ENCODE measurements around the gene MRPL54.
"Not testable (repeated sequence)": the region's sequence is repeated elsewhere in the genome, so short reads cannot be mapped to it uniquely, and the experiment has no call there.

The MRPL54 gene

DNA sequence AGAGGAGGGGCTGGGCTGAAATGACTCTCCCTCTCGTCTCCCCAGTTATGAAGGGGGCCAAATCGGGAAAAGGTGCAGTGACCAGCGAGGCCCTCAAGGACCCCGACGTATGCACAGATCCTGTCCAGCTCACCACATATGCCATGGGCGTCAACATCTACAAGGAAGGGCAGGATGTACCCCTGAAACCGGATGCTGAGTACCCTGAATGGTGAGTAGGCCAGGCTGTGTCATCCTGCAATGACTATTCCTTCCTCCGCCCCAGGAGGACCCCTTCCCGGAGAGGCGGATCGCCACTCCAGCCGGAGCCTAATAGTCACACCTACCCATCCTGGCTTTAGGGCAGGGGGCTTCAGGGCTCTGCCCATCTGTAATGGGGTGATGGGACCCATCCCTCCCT is 2.6 kb downstream of the MRPL54 start:
- H3K4me3 ChIP-seq (ENCODE audit: low read length) = no peak overlapping the region
- H3K4me1 ChIP-seq (ENCODE audit: control insufficient read depth, insufficient read depth, low read length) = peaks cover 21% of the 10 kb centered on the region
- H3K9ac ChIP-seq (ENCODE audit: low read length) = no peak overlapping the region
- H3K27me3 ChIP-seq (ENCODE audit: control insufficient read depth, insufficient read depth, low read length) = no peaks in the 10 kb centered on the region
- peaks cover 5% of the 10 kb centered on the region for H3K36me3 ChIP-seq (ENCODE audit: control insufficient read depth, insufficient read depth, low read length)
- H3K9me3 ChIP-seq (ENCODE audit: control insufficient read depth, low read length) = no peaks in the 10 kb centered on the region

DNA sequence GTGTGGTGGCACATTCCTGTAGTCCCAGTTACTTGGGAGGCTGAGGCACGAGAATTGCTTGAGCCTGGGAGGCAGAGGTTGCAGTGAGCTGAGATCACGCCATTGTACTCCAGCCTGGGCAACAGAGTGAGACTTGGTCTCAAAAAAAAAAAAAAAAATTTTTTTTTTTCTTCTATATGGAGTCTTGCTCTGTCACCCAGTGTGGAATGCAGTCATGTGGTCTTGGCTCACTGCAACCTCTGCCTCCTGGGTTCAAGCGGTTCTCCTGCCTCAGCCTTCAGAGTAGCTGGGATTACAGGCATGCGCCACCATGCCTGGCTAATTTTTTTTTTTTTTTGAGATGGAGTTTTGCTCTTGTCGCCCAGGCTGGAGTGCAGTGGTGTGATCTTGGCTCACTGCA is 3.3 kb downstream of the MRPL54 start:
- H3K4me3 ChIP-seq (ENCODE audit: low read length); H3K9ac ChIP-seq (ENCODE audit: low read length); H3K36me3 ChIP-seq (ENCODE audit: control insufficient read depth, insufficient read depth, low read length); H3K27me3 ChIP-seq (ENCODE audit: control insufficient read depth, insufficient read depth, low read length); H3K9me3 ChIP-seq (ENCODE audit: control insufficient read depth, low read length): not testable (repeated sequence)
- H3K4me1 ChIP-seq (ENCODE audit: control insufficient read depth, insufficient read depth, low read length) = peaks cover 15% of the 10 kb centered on the region

DNA sequence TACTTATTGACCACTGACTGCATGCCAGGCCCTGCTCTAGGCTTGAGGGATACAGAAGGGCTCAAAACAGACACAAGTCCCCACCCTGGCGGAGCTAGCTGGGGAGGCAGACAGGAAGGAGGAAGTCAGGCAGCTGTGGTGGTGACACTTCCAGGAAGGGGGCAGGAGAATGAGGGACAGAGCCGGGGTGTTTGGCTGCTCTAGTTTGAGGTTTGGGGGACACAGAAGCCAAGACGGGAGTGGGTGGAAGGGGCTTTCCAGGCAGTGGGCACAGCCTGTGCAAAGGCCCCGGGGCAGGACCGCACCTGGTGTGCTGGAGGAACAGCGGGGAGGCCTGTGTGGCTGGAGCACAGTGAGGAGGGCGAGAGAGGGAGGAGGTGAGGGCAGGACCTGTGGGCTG is 4.0 kb downstream of the MRPL54 start:
- Histone ChIP-seq H3K36me3 (ENCODE audit: control insufficient read depth, insufficient read depth, low read length) (peaks cover 5% of the 10 kb centered on the region), H3K4me3 (ENCODE audit: low read length) (no peak overlapping the region), H3K27me3 (ENCODE audit: control insufficient read depth, insufficient read depth, low read length) (no peaks in the 10 kb centered on the region), H3K9me3 (ENCODE audit: control insufficient read depth, low read length) (no peaks in the 10 kb centered on the region), H3K9ac (ENCODE audit: low read length) (no peak overlapping the region), H3K4me1 (ENCODE audit: control insufficient read depth, insufficient read depth, low read length) (peaks cover 10% of the 10 kb centered on the region)

DNA sequence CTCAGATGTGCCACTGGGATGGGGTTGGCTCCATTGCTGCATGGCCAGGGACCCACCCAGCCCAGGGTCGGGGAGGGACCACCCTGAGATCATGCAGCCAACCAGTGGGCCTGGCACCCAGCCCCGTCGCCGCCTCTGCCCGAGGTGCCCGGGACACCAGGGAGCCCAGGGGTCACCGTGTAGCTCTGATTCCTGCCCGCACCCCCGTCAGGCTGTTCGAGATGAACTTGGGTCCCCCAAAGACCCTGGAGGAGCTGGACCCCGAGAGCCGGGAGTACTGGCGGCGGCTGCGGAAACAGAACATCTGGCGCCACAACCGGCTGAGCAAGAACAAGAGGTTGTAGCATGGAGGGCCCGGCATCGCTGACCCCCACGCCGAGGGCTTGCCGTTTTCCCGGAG is 4.6 kb downstream of the MRPL54 start:
- peaks cover 6% of the 10 kb centered on the region for H3K4me1 ChIP-seq (ENCODE audit: control insufficient read depth, insufficient read depth, low read length)
- no peak overlapping the region for H3K4me3 ChIP-seq (ENCODE audit: low read length)
- H3K9me3 ChIP-seq (ENCODE audit: control insufficient read depth, low read length) = no peaks in the 10 kb centered on the region
- peaks cover 5% of the 10 kb centered on the region for H3K36me3 ChIP-seq (ENCODE audit: control insufficient read depth, insufficient read depth, low read length)
- H3K9ac ChIP-seq (ENCODE audit: low read length) = no peak overlapping the region
- H3K27me3 ChIP-seq (ENCODE audit: control insufficient read depth, insufficient read depth, low read length) = no peaks in the 10 kb centered on the region

- Histone ChIP-seq H3K4me3 (ENCODE audit: low read length) (no peak overlapping the region), H3K9me3 (ENCODE audit: control insufficient read depth, low read length) (no peaks in the 10 kb centered on the region), H3K9ac (ENCODE audit: low read length) (no peak overlapping the region), H3K36me3 (ENCODE audit: control insufficient read depth, insufficient read depth, low read length) (peaks cover 5% of the 10 kb centered on the region), H3K4me1 (ENCODE audit: control insufficient read depth, insufficient read depth, low read length) (peaks cover 3% of the 10 kb centered on the region), H3K27me3 (ENCODE audit: control insufficient read depth, insufficient read depth, low read length) (no peaks in the 10 kb centered on the region)
These were observed 5.7 kb downstream of the MRPL54 start for GRCh38 chr19:3768015-3768747.

GRCh38 chr19:3768748-3769099 is 6.2 kb downstream of the MRPL54 start:
- no peaks in the 10 kb centered on the region for H3K9me3 ChIP-seq (ENCODE audit: control insufficient read depth, low read length)
- H3K27me3 ChIP-seq (ENCODE audit: control insufficient read depth, insufficient read depth, low read length) = no peaks in the 10 kb centered on the region
- peaks cover 5% of the 10 kb centered on the region for H3K36me3 ChIP-seq (ENCODE audit: control insufficient read depth, insufficient read depth, low read length)
- no peak overlapping the region for H3K4me3 ChIP-seq (ENCODE audit: low read length)
- no peaks in the 10 kb centered on the region for H3K4me1 ChIP-seq (ENCODE audit: control insufficient read depth, insufficient read depth, low read length)
- no peak overlapping the region for H3K9ac ChIP-seq (ENCODE audit: low read length)

- Histone ChIP-seq H3K27me3 (ENCODE audit: control insufficient read depth, insufficient read depth, low read length) (no peaks in the 10 kb centered on the region), H3K9me3 (ENCODE audit: control insufficient read depth, low read length) (no peaks in the 10 kb centered on the region), H3K4me3 (ENCODE audit: low read length) (no peak overlapping the region), H3K36me3 (ENCODE audit: control insufficient read depth, insufficient read depth, low read length) (peaks cover 5% of the 10 kb centered on the region), H3K4me1 (ENCODE audit: control insufficient read depth, insufficient read depth, low read length) (no peaks in the 10 kb centered on the region), H3K9ac (ENCODE audit: low read length) (no peak overlapping the region)
These were observed 7.0 kb downstream of the MRPL54 start for GRCh38 chr19:3769494-3769893.

- Histone ChIP-seq H3K36me3 (ENCODE audit: control insufficient read depth, insufficient read depth, low read length) (peaks cover 5% of the 10 kb centered on the region), H3K9ac (ENCODE audit: low read length) (no peak overlapping the region), H3K27me3 (ENCODE audit: control insufficient read depth, insufficient read depth, low read length) (no peaks in the 10 kb centered on the region)
These were observed 7.9 kb downstream of the MRPL54 start for GRCh38 chr19:3770136-3770999.

GRCh38 chr19:3771000-3771905 is 8.8 kb downstream of the MRPL54 start:
- Histone ChIP-seq H3K4me3 (ENCODE audit: low read length) (no peak overlapping the region), H3K27me3 (ENCODE audit: control insufficient read depth, insufficient read depth, low read length) (no peaks in the 10 kb centered on the region), H3K9me3 (ENCODE audit: control insufficient read depth, low read length) (no peaks in the 10 kb centered on the region)

More at GRCh38 chr19:3770136-3770999, 7.9 kb downstream of the MRPL54 start:
- H3K4me1 ChIP-seq (ENCODE audit: control insufficient read depth, insufficient read depth, low read length) = no peaks in the 10 kb centered on the region
- no peaks in the 10 kb centered on the region for H3K9me3 ChIP-seq (ENCODE audit: control insufficient read depth, low read length)
- H3K4me3 ChIP-seq (ENCODE audit: low read length) = no peak overlapping the region

DNA sequence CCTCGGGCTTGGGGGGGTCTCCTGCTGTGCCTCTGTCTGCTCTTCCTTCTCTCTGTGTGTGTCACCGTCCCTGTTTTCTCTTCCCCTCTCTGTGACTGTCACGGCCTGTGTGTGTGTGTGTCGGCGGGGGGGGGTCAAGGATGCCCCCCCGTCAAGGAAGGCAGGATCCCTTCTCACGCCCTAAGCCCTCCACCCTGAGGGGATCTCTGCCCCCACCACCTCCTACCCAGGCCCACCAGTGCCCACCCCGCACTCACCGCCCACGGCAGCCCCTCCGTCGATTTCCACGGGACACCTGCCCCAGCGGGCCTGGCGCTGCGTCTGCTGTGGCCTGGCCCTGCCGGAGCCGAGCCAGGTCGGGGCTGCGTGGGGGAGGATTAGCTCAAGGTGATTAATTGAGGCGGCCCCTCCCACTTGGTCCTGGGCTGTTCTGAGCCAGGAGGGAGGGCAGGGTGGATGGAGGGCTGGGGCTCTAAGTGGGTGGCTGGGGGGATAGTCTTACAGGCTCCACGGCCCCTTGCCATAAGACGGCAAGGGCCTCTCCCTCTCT is 9.5 kb downstream of the MRPL54 start, which contains the start of gene RAX2:
TSS of gene RAX2 (minus strand) at position 323 of the 550 bp plus-strand sequence. CDS start 486 bp downstream, outside the sequence.
- no peaks in the 10 kb centered on the region for H3K4me1 ChIP-seq (ENCODE audit: control insufficient read depth, insufficient read depth, low read length)

More at GRCh38 chr19:3771000-3771905, 8.8 kb downstream of the MRPL54 start:
- H3K9ac ChIP-seq (ENCODE audit: low read length) = no peak overlapping the region
- H3K36me3 ChIP-seq (ENCODE audit: control insufficient read depth, insufficient read depth, low read length) = peaks cover 5% of the 10 kb centered on the region
- H3K4me1 ChIP-seq (ENCODE audit: control insufficient read depth, insufficient read depth, low read length) = no peaks in the 10 kb centered on the region

DNA sequence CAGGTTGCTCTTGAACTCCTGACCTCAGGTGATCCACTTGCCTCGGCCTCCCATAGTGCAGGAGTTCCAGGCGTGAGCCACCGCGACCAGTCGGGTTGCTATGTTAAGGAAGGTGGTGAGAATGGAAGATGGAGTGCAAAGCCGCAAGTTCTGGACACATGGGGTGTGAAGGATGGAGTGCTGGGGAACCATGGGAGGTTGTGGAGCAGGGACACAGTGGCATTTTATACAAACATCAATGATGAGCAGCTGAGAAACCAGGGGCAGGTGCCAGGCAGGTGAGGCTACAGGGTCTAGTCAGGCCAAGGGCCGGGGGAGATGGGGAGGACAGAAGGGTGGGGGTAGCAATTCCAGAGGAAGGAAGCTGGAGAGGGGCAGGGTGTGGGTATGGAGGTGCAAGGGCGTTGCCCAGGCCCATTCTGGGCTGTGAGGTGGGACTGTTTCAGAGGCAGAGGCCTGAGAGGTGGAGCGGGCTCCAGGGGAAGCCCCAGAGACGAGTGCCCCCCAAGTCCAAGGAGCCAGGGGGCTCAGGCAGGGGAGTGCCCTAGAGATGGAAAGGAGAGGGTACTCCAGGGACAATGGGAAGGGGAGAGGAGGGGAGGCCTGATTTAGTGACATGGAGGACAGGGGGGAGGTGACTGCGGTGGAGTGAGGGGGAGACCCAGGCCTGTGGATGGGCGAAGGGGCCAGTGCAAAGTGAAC is 11.5 kb downstream of the MRPL54 start:
- no peaks in the 10 kb centered on the region for H3K27me3 ChIP-seq (ENCODE audit: control insufficient read depth, insufficient read depth, low read length)
- H3K4me3 ChIP-seq (ENCODE audit: low read length) = no peak overlapping the region
- H3K9me3 ChIP-seq (ENCODE audit: control insufficient read depth, low read length) = no peaks in the 10 kb centered on the region
- no peak overlapping the region for H3K9ac ChIP-seq (ENCODE audit: low read length)
- H3K4me1 ChIP-seq (ENCODE audit: control insufficient read depth, insufficient read depth, low read length) = no peaks in the 10 kb centered on the region
- no peaks in the 10 kb centered on the region for H3K36me3 ChIP-seq (ENCODE audit: control insufficient read depth, insufficient read depth, low read length)

More for the DNA sequence above, 9.5 kb downstream of the MRPL54 start, which contains the start of gene RAX2:
- Histone ChIP-seq H3K9ac (ENCODE audit: low read length) (no peak within 1 kb of the TSS), H3K27me3 (ENCODE audit: control insufficient read depth, insufficient read depth, low read length) (no peaks in the 10 kb centered on the region), H3K36me3 (ENCODE audit: control insufficient read depth, insufficient read depth, low read length) (peaks cover 5% of the 10 kb centered on the region), H3K9me3 (ENCODE audit: control insufficient read depth, low read length) (no peaks in the 10 kb centered on the region), H3K4me3 (ENCODE audit: low read length) (no peak within 1 kb of the TSS)

Measured in mucosa of stomach (tissue), 1 donor.